GM19193 (cell line): ENCODE measurements around the gene CENPT.

Experiments used
- POLR2A ChIP-seq: IDR thresholded peaks from 4 replicates; pipeline ENCODE4 v1.6.1; 2011; ENCODE audit not compliant: insufficient read depth, insufficient read length; ENCODE audit errors: extremely low read depth

Gene CENPT

GRCh38 chr16:67847064-67847861 is at the start of gene CENPT:
CENPT (minus strand) TSS chr16:67847693; CDS start chr16:67833859, 13,834 bp downstream.
- TF ChIP-seq POLR2A: no peak

GRCh38 chr16:67897231-67897630 is 49.7 kb upstream of the CENPT start:
- TF ChIP-seq POLR2A: no peak

- TF ChIP-seq POLR2A: no peak
Measured at GRCh38 chr16:67893743-67894399, 46.4 kb upstream of the CENPT start.

- TF ChIP-seq POLR2A: peak; percentile 71
Measured at GRCh38 chr16:67892899-67893742, 45.6 kb upstream of the CENPT start, which contains the start of gene PSKH1. PSKH1 (plus strand) TSS chr16:67893254; CDS start chr16:67908750, 15,496 bp downstream.

GRCh38 chr16:67892375-67892774 is 44.9 kb upstream of the CENPT start:
- no peak for TF ChIP-seq POLR2A

GRCh38 chr16:67888331-67888730 is 40.8 kb upstream of the CENPT start:
- TF ChIP-seq POLR2A: no peak

GRCh38 chr16:67886387-67886786 is 38.9 kb upstream of the CENPT start:
- no peak for TF ChIP-seq POLR2A

- TF ChIP-seq POLR2A: no peak
Measured at GRCh38 chr16:67885976-67886375, 38.5 kb upstream of the CENPT start.

- no peak for TF ChIP-seq POLR2A
Measured at GRCh38 chr16:67885545-67885944, 38.1 kb upstream of the CENPT start.

GRCh38 chr16:67884684-67885083 is 37.2 kb upstream of the CENPT start, which contains the start of gene NRN1L:
NRN1L (plus strand) TSS chr16:67884885; CDS start chr16:67884904, 19 bp downstream.
- no peak for TF ChIP-seq POLR2A

GRCh38 chr16:67883872-67884261 is 36.4 kb upstream of the CENPT start:
- no peak for TF ChIP-seq POLR2A

GRCh38 chr16:67883146-67883871 is 35.8 kb upstream of the CENPT start:
- no peak for TF ChIP-seq POLR2A

- TF ChIP-seq POLR2A: no peak
Measured at GRCh38 chr16:67882374-67883145, 35.1 kb upstream of the CENPT start.

GRCh38 chr16:67881621-67882161 is 34.2 kb upstream of the CENPT start:
- TF ChIP-seq POLR2A: no peak

GRCh38 chr16:67880584-67880983 is 33.1 kb upstream of the CENPT start:
- TF ChIP-seq POLR2A: no peak
